Measurements from ENCODE around the gene ADAMTS9.

The ADAMTS9 gene

GRCh38 chr3:64520334-64520733, 167.5 kb downstream of the ADAMTS9 start:
- no peak for DNase-seq

DNA sequence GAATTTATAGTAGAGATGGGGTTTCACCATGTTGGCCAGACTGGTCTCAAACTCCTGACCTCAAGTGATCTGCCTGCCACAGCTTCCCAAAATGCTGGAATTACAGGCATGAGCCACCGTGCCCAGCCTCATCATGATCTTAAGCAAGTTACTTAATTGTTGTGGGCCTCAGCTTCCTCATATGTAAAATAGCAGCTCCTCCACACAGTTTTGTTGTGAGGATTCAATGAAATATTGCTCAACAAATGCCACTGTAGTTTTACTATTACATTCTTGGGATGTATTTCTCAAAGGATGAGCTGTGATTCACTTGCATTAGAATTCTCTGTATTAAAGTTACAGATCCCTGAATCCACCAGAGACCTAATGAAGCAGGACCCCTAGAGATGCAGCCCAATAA, 168.8 kb downstream of the ADAMTS9 start:
- no peak for DNase-seq

DNA sequence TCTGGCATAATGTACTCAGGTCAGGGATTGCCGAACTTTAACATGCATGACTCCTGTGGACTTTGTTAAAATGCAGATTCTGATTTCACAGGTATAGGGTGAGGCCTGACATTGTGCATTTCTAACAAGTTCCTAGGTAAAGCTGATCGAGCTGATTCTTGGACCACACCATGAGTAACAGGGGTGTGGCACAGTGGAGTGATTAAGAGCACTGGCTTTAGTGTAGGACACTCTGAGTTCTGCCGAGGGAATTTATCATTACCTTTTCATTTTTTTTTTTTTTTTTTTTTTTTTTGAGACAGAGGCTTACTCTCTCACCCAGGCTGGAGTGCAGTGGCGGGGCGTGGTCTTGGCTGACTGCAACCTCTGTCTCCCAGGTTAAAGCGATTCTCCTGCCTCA, 169.3 kb downstream of the ADAMTS9 start:
- no peak for DNase-seq

DNA sequence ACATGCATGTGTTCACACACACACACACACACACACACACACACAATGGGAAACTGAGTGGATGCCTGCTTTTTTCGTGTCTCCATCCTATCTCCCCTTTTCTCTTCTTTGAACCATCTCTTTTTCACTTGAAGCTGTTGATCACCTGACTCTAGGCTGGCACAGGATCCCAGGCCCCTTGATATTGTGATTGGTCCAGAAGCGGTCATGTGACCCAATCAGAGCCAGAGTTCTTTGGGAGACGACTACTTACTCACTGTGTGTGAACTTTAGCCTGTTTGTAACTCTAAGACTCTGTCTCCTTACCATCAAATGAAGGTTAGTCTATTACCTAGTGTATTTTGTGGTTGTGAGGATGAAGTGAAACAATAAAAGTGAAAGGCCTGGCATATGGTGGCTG, 172.9 kb downstream of the ADAMTS9 start:
- no peak for DNase-seq

DNA sequence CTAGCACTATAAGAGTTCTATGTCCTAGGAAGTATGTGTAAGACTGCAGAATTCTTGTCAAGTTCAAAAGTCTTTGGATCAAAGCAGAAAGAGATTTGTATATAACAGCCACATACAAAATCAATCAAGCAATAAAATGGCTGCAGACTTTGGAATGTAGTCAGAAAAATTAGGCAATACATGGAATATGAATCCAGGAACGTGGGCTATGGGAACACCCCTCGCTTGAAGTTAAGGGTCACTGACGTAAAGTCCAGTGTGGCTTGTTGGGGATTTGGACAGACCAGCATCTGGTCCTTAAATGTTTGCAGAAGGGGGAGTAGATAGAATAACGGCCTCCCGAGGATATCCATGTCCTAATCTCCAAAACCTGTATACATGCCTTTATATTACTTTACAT, 178.6 kb downstream of the ADAMTS9 start:
- DNase-seq, result no peak

- DNase-seq, result no peak
These were observed 179.7 kb downstream of the ADAMTS9 start for GRCh38 chr3:64508140-64508539.

DNA sequence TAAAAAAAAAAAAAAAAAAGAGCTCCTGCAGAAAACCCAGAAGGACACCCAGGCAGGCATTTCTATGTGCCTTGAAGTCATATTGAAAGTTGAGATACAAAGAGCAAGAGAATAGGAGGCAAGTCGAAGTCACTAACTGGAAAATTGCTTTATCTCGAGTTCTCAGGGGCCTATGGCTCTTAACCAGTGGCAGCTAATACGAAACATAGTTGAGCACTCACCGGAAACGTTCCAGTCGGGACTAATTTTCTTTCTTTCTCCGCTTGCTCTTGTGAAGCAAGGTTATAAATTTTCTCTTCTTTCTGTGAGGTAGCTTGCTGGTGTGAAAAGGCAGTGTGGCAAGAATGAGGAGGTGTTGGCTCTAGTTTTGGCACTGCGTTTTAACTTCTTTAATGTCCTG, 181.5 kb downstream of the ADAMTS9 start:
- no peak for DNase-seq

GRCh38 chr3:64505419-64505818, 182.4 kb downstream of the ADAMTS9 start:
- no peak for DNase-seq

- DNase-seq, result no peak
These were observed 185.5 kb downstream of the ADAMTS9 start for GRCh38 chr3:64502284-64502683.

DNA sequence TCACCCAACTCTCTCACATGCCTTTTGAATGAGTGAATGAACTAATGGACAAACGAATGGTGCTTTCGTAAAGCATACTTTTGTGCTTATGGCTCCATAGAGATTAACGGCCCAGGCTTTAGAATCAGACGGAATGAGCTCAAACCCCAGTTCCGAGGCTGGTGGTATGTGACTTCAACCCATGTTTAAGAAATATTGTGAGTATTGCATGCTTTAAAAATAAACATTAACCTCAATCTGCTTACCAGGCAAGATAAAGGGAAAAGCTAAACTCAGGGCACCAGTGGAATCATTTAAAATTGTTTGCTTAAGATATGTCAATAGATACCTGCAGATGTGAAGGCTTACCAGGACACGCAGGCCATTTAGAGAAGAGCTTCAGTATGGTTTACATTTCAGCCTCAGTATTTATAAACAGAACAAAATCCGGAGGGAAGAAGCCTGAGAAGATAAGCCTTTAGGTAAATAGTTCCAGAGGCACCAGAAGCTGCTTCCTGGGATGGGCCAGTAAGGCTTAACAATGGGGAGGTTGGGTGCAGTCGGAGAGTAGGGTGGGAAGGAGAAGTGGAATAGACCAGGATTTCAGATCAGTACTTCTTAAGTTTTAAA, 186.4 kb downstream of the ADAMTS9 start:
- DNase-seq, result no peak

DNA sequence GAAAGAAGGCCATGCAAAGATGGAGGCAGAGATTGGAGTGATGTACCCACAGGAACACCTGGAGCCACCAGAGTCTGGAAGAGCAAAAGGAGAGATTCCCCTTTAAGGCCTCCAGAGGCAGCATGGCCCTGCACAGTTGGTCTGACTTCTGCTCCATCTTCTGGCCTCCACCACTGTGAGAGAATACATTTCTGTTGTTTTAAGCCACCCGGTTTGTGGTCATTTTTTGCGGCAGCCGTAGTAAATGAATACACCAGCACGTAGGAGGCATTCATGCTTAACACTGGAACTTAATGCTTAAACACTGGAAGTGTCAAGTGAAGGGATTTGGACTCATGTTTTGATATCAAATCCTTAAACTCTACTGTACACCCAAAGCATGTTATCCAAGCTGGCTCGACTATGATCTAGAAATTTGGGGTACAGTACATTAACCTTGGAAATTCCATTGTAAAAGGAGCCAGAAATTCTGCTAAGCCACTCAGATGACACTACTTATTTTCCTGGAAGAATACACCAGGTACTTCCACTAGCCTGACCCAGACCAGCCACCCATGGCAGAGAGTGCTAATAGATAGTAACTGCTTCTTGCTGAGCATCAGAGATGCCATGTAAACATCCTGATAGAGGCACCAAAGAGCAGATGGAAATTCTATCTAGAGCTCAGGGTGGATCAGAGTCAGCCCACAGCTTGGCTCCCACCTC, 190.9 kb downstream of the ADAMTS9 start:
- DNase-seq, result no peak

DNA sequence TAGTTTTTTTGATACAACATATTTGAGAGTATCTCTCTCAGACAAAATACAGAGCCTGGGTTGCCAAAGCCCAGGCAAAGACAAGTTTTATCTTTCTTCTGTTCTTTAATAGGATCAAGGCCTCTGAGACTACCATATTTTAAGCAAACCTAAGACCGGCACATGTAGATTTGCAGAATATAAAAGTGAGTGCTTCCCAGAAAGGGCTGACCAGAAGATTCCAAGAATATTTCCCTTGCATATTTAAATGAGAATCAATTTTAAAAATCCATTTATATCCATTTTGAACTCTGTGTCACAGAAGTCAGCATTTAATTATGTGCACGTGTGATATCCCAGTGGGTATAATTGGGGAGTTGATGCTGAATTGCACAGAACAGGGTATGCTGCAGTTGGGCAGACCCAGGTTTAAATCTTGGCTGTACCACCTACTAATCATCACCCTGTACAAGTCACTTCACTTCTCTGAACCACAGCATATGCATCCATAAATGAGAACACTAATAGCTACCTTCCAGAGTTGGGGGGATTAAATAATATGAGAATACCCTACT, 191.9 kb downstream of the ADAMTS9 start:
- DNase-seq, result no peak

- DNase-seq, result no peak
These were observed 192.5 kb downstream of the ADAMTS9 start for GRCh38 chr3:64495121-64495780.

DNA sequence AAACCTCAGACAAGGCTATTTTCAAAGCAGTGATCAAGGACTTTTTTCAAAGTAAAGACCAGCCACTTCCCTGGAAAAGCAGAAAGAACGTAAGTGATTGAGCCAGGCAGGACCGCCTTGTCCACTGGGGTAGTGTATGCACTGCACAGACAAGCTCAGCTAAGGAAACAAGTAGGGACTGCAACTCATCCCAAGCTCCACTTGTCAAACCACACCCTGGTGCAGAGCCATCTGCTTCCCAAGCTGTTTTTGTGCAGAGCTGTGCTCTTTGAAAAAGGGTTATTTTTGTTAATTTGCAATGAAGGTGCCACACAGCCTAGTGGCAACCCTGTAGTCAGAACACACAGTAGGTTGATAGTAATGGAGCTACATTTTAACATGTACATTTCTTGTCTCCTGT, 193.3 kb downstream of the ADAMTS9 start:
- DNase-seq, result no peak

DNA sequence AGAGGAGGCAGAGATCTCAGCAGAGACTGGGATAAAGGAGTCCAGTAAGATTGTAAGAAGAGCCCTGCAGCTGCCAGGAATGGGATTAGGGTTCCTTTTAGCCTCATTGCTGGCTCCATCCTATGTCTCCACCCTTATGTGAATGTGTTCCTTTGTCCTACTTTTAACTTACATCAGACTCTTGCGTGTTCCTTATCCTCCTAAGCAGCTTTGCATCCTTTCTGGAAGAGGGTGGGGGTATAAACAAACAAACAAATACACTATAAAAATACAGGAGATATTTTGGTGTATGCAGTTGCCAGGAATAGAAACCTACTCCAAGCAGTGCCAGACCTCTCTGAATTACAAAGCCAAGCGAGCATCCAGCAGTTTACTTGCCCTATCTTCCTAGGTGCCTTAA, 194.7 kb downstream of the ADAMTS9 start:
- no peak for DNase-seq

GRCh38 chr3:64491843-64492242, 196.0 kb downstream of the ADAMTS9 start:
- DNase-seq, result no peak

- DNase-seq, result no peak
These were observed 197.5 kb downstream of the ADAMTS9 start for GRCh38 chr3:64490180-64490724.

- peak; percentile 82 for DNase-seq
These were observed 198.3 kb downstream of the ADAMTS9 start for GRCh38 chr3:64489361-64490044.

GRCh38 chr3:64488939-64489338, 198.9 kb downstream of the ADAMTS9 start:
- DNase-seq, result peak; percentile 76

DNA sequence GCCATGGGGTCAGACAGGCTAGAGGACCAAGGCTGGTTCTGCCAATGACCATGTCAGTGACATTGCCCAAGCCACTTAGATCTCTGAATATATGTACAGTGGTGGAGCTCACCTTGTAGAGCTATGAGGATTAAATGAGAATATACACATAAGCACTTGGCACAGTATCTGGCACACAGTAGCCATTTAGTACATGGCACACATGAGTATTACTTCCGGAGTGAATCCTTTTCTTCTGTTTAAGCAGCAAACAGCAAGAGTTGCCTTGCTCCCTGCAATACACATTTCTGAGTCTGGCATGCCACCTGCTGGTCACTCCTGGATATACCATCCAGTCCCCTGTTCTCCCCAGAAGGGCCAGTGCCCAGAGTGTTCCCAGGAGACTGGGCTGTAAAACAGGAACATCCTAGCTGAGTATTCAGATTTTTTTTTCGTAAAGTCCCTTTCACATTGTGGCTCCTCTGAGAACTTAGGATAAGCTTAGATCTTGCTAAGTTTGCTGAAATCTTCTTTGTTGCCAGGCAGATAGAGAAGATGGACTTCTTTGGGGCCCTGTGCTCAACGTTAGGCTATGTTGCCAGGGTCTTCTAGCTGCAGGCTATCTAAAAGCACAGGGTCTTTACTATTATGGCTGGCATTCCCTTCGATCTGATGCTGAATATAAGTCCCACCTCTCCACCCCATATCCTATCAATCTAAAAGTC, 203.4 kb downstream of the ADAMTS9 start:
- DNase-seq, result peak; percentile 52

DNA sequence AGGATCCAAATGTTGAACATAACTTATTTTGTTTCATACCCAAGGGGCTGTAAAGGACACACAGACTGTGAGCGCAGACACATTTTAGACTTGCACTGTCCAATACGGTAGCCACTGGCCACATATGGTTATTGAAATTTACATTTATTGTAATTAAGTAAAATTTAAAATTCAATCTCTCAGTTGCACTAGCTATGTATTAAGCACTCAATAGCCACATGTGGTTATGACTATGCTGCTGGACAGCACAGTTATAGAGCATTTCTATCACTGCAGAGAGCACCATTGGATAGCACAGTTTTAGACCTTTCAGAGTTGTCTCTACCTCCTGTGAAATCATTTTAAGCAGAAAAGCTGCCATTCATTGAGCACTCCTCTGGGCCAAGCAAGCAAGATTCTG, 204.3 kb downstream of the ADAMTS9 start:
- no peak for DNase-seq

DNA sequence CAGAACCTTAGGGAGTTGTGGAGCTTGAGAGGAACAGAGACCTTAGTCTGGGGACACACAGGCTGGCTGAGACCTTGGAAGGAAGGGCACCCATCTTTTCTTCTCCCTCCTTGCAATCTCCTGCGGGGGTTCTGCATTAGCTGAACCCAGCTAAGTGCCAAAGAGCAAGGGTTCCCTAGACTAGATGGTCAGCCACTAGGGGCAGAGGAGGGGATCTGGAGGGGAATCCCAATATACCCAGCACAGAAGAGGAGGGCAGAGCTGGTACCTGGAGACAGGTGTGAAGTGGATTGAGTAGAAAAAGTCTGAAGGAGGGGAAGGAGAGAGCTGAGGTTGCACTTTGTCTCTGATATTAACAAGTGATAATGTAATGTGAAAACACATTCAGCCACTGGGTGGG, 212.8 kb downstream of the ADAMTS9 start:
- no peak for DNase-seq

GRCh38 chr3:64473466-64473865, 214.3 kb downstream of the ADAMTS9 start:
- no peak for DNase-seq

All from DMS79 treated with DMSO at 0.1 percent for 48 hours (cell line).